IPS-20b (cell line): ENCODE results near the gene EVA1A.
"Not testable (repeated sequence)": the region's sequence is repeated elsewhere in the genome, so short reads cannot be mapped to it uniquely, and the experiment has no call there.

Source experiments
- H3K27ac ChIP-seq: one replicate; pipeline ENCODE4 v1.5.1; 2013; ENCODE audit warnings: low read length
- H3K27me3 ChIP-seq: 2 replicates; pipeline ENCODE4 v1.6.1; 2013; ENCODE audit warnings: mild to moderate bottlenecking, low read length, inconsistent platforms; ENCODE audit not compliant: insufficient read depth
- H3K36me3 ChIP-seq: 2 replicates; pipeline ENCODE4 v1.6.1; 2013; ENCODE audit warnings: low read depth, mild to moderate bottlenecking, inconsistent platforms, low read length, moderate library complexity; ENCODE audit not compliant: insufficient read depth
- H3K4me1 ChIP-seq: 2 replicates; pipeline ENCODE4 v1.6.1; 2013; ENCODE audit warnings: mild to moderate bottlenecking, control low read depth, inconsistent platforms, low read length, moderate library complexity; ENCODE audit not compliant: insufficient read depth
- H3K4me3 ChIP-seq: 2 replicates; pipeline ENCODE4 v1.5.1; 2013; ENCODE audit warnings: mild to moderate bottlenecking, low read length, inconsistent platforms
- H3K9ac ChIP-seq: 2 replicates; pipeline ENCODE4 v1.6.1; 2013; ENCODE audit warnings: low read depth, mild to moderate bottlenecking, inconsistent platforms, low read length, moderate library complexity
- H3K9me3 ChIP-seq: 2 replicates; pipeline ENCODE4 v1.6.1; 2013; ENCODE audit warnings: mild to moderate bottlenecking, low read depth, low read length, inconsistent platforms; ENCODE audit not compliant: insufficient read depth

Gene EVA1A

GRCh38 chr2:75482398-75482797 is 78.3 kb downstream of the EVA1A start:
- Histone ChIP-seq H3K9ac (no peak overlapping the region), H3K27ac (no peak overlapping the region), H3K4me1 (no peaks in the 10 kb centered on the region), H3K9me3 (peaks cover 7% of the 10 kb centered on the region; the same call in 1 of the 2 replicates), H3K27me3 (no peaks in the 10 kb centered on the region), H3K4me3 (no peak overlapping the region), H3K36me3 (no peaks in the 10 kb centered on the region)

DNA sequence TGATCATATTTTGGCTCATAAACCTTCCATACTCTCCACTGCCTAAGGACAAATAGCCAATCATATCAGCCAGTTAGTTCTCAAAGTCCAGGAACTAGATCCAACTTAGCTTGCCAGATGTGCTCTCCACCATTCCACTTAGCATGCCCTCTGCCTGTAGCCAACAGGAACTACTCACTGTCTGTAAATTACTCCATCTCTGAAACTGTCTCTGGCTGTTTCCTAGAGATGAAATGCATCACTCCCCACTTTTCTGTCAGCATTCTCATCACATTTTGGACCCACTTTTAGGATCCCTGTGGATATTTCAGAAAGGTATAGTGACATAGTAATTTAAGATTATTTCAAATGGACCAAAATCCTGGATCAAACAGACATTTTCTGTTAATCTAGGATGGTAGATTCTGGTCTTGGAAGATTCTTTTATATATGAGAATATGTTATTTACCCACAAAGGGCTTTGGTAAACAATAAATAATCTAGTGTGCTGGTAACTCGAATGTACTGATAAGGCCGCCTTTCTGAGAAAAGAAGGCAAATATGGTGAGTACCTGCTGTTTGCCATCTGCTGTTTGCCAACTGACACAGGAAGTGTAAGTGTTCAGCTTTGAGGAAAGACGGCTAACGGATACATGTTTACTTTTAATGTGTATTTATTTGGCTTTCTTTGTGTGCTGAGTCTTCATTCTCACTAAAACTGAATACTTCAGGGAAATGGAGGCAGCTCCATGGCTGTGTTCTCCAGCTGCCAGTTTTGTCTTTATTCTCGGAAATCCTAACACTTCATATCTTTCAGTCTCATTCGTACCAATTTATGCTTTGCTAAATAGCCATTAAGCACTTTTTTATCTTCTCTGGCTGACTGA is 79.5 kb downstream of the EVA1A start:
- Histone ChIP-seq H3K27me3 (no peaks in the 10 kb centered on the region), H3K36me3 (no peaks in the 10 kb centered on the region), H3K9me3 (peaks cover 7% of the 10 kb centered on the region; the same call in 1 of the 2 replicates), H3K4me1 (no peaks in the 10 kb centered on the region; the same call in 1 of the 2 replicates), H3K9ac (no peak overlapping the region), H3K4me3 (no peak overlapping the region), H3K27ac (no peak overlapping the region)

- not testable (repeated sequence) for H3K27ac ChIP-seq, H3K9ac ChIP-seq, H3K4me1 ChIP-seq, H3K36me3 ChIP-seq, H3K27me3 ChIP-seq, H3K9me3 ChIP-seq, H3K4me3 ChIP-seq
Measured at GRCh38 chr2:75477696-75478095, 83.0 kb downstream of the EVA1A start.

- no peaks in the 10 kb centered on the region for H3K27me3 ChIP-seq
- H3K36me3 ChIP-seq: no peaks in the 10 kb centered on the region
- no peak overlapping the region for H3K9ac ChIP-seq
- H3K27ac ChIP-seq: no peak overlapping the region
- no peaks in the 10 kb centered on the region; the same call in 1 of the 2 replicates for H3K4me1 ChIP-seq
- H3K9me3 ChIP-seq: peaks cover 7% of the 10 kb centered on the region; the same call in 1 of the 2 replicates
- no peak overlapping the region for H3K4me3 ChIP-seq
Measured at GRCh38 chr2:75476761-75477160, 84.0 kb downstream of the EVA1A start.

- Histone ChIP-seq H3K9ac (no peak overlapping the region), H3K27ac (no peak overlapping the region), H3K4me3 (no peak overlapping the region), H3K4me1 (no peaks in the 10 kb centered on the region; the same call in 1 of the 2 replicates), H3K27me3 (no peaks in the 10 kb centered on the region), H3K9me3 (peaks cover 7% of the 10 kb centered on the region; the same call in 1 of the 2 replicates), H3K36me3 (no peaks in the 10 kb centered on the region)
Measured at GRCh38 chr2:75475976-75476375, 84.8 kb downstream of the EVA1A start.

GRCh38 chr2:75475049-75475448 is 85.7 kb downstream of the EVA1A start:
- H3K27me3 ChIP-seq: no peaks in the 10 kb centered on the region
- H3K4me3 ChIP-seq: no peak overlapping the region
- H3K9ac ChIP-seq: no peak overlapping the region
- no peak overlapping the region for H3K27ac ChIP-seq
- peaks cover 7% of the 10 kb centered on the region; the same call in 1 of the 2 replicates for H3K9me3 ChIP-seq
- H3K4me1 ChIP-seq: no peaks in the 10 kb centered on the region; the same call in 1 of the 2 replicates
- no peaks in the 10 kb centered on the region for H3K36me3 ChIP-seq

GRCh38 chr2:75474115-75474514 is 86.6 kb downstream of the EVA1A start:
- peaks cover 3% of the 10 kb centered on the region for H3K4me1 ChIP-seq
- no peaks in the 10 kb centered on the region for H3K27me3 ChIP-seq
- no peak overlapping the region for H3K4me3 ChIP-seq

GRCh38 chr2:75466708-75467311 is 93.9 kb downstream of the EVA1A start:
- Histone ChIP-seq H3K27me3 (no peaks in the 10 kb centered on the region), H3K36me3 (no peaks in the 10 kb centered on the region), H3K9ac (no peak overlapping the region), H3K9me3 (no peaks in the 10 kb centered on the region), H3K27ac (no peak overlapping the region), H3K4me3 (no peak overlapping the region), H3K4me1 (peaks cover 5% of the 10 kb centered on the region; the same call in 1 of the 2 replicates)

More at GRCh38 chr2:75474115-75474514, 86.6 kb downstream of the EVA1A start:
- Histone ChIP-seq H3K27ac (no peak overlapping the region), H3K9ac (no peak overlapping the region), H3K36me3 (no peaks in the 10 kb centered on the region), H3K9me3 (peaks cover 7% of the 10 kb centered on the region; the same call in 1 of the 2 replicates)

GRCh38 chr2:75465317-75465984 is 95.3 kb downstream of the EVA1A start:
- Histone ChIP-seq H3K27me3 (no peaks in the 10 kb centered on the region), H3K4me3 (no peak overlapping the region), H3K27ac (no peak overlapping the region), H3K36me3 (no peaks in the 10 kb centered on the region), H3K4me1 (peaks cover 5% of the 10 kb centered on the region; the same call in 1 of the 2 replicates), H3K9ac (no peak overlapping the region), H3K9me3 (no peaks in the 10 kb centered on the region)

- Histone ChIP-seq H3K27me3 (no peaks in the 10 kb centered on the region), H3K9me3 (no peaks in the 10 kb centered on the region), H3K27ac (no peak overlapping the region), H3K9ac (no peak overlapping the region), H3K4me1 (peaks cover 2% of the 10 kb centered on the region; the same call in 1 of the 2 replicates), H3K4me3 (no peak overlapping the region), H3K36me3 (no peaks in the 10 kb centered on the region)
Measured at GRCh38 chr2:75464348-75464946, 96.3 kb downstream of the EVA1A start.

DNA sequence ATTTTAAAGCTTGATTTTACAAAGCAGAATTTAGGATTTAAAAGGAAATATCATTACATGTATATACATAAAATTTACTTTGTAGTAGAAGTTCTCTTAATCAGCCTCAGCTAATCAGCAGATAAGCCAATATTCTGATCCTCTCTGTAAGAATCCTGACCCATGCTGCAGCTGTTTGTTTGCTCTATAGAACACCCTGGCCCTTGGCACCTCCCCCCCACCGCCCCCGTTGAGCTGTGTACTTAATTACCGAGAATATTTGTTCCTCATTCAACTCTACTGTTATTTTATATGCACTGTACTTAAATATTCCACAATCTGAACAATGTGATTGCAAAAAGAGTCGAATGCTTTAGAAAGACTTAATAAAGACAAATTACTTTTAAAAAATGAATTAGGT is 98.0 kb downstream of the EVA1A start:
- Histone ChIP-seq H3K9me3 (no peaks in the 10 kb centered on the region), H3K4me1 (peaks cover 4% of the 10 kb centered on the region; the same call in 1 of the 2 replicates), H3K4me3 (no peak overlapping the region), H3K9ac (no peak overlapping the region), H3K36me3 (no peaks in the 10 kb centered on the region), H3K27me3 (no peaks in the 10 kb centered on the region), H3K27ac (no peak overlapping the region)
